NK-92 (cell line): ENCODE results near the gene ADCK1.
"Not testable (repeated sequence)": the region's sequence is repeated elsewhere in the genome, so short reads cannot be mapped to it uniquely, and the experiment has no call there.

ENCODE experiments used
- DNase-seq: peaks from one replicate; lab custom pipeline; 2025; ENCODE audit not compliant: unreplicated experiment; lab: John Stamatoyannopoulos, UW

The ADCK1 gene

DNA sequence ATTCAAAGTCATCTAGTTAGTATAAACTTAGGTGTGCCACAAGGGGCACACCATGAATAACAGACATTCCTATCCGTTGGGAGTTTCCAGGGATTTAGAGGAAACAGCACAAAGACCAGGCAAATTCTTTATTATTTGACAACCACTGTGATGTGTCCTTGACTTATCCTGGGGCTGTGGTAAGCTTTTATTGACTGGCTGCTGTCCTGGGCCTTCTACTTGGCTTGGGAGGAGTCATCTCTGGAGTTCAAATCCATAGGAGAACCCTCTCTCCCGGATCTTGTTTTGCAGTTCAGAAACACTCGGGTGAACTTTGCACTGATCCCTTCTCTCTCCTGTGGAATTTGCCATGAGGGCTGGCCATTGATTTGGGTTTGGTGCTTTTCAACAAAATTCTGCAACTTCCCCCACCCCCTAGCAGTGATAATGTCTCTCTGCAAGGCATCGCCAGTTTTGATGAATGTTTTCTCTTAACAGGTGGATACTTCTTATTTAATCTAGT is 136.3 kb downstream of the ADCK1 start:
- no peak for DNase-seq

GRCh38 chr14:77947372-77947771 is 147.5 kb downstream of the ADCK1 start:
- DNase-seq, result no peak

- no peak for DNase-seq
Measured at GRCh38 chr14:77950371-77951063, 150.6 kb downstream of the ADCK1 start.

DNA sequence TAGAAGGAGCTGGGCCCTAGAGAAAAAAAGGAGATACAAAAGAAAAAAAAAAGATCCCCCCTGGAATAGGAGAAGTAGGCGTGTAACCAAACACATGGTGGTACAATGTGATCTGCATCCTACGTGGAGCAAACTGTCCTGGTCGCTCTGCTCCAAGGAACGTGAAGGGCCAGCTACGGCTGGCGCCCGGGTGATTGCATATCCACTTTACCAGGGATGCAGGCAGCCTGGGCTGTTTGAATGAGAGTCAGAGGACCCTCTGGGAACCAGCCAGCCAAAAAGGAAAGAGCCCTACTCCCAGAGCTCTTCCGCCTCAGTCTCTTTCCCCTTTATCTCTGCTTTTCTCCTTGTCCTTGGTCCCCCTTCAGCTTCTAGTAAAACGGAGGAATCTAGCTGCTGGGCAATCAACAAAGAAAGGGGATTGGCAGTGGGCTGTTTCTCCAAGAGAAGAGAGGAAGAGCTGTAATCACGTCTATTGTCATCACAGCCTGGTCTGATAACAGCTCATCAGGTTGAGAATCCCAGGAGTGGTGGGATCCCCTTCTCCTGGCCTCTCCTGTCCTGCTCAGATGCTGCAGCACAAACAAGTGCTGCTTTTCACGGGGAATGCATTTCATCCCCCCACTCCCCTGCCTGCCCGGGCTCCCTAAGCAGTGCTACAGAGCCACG is 156.0 kb downstream of the ADCK1 start:
- no peak for DNase-seq

DNA sequence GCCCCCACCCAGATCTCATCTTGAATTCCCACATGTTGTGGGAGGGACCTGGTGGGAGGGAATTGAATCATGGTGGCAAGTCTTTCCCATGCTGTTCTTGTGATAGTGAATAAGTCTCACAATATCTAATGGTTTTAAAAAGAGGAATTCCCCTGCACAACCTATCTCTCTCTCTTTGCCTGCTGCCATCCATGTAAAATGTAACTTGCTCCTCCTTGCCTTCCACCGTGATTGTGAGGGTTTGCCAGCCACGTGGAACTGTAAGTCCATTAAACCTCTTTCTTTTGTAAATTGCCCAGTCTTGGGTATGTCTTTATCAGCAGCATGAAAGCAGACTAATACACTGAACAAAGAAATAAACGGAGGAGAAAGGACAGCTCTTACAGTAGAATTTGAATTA is 159.8 kb downstream of the ADCK1 start:
- not testable (repeated sequence) for DNase-seq

GRCh38 chr14:77961847-77962580 is 162.1 kb downstream of the ADCK1 start:
- no peak for DNase-seq

- no peak for DNase-seq
Measured at GRCh38 chr14:77962731-77963520, 163.0 kb downstream of the ADCK1 start.

GRCh38 chr14:77964586-77964985 is 164.7 kb downstream of the ADCK1 start:
- no peak for DNase-seq

DNA sequence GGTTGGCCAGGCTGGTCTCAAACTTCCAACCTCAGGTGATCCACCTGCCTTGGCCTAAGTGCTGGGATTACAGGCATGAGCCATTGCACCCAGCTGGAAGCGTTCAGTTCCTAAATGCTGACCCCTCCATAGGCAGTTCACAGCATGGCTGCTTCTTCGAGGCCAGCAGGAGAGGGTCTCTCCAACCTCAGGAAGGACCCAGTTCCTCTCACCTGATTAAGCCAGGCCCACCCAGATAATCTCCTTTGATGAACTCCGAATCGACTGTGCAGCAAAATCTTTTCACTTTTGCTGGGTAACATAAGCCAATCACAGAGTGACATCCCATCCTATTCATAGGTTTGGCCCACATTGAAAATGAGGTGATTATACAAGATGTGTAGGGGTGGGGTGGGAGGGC is 165.1 kb downstream of the ADCK1 start:
- no peak for DNase-seq

DNA sequence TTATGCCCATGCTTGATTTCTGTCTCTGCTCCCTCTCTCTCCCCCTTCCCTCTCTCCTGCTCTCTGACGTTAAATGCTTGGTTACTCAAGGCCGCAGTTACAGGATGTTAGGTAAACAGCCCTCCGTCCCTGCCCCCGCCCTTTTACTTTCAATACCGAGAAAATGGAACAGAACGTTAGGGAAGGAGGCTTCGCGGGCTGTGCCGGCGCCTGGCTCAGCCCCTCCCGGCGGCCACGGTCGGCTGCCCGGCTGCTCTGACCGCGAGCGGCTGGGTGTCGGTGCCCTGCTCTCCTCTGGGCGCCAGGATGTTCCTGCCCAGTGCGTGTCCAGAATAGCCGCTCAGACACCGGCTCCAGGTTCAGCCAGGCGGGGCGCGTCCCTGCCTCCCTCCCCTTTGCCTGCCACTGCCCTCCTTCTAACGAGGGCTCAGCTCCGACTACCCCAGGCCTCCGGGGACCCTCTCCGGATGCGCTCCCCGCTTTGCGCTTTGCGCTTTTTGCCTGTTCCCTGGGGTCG is 166.1 kb downstream of the ADCK1 start:
- DNase-seq, result no peak

- no peak for DNase-seq
Measured at GRCh38 chr14:77967110-77967509, 167.2 kb downstream of the ADCK1 start.

DNA sequence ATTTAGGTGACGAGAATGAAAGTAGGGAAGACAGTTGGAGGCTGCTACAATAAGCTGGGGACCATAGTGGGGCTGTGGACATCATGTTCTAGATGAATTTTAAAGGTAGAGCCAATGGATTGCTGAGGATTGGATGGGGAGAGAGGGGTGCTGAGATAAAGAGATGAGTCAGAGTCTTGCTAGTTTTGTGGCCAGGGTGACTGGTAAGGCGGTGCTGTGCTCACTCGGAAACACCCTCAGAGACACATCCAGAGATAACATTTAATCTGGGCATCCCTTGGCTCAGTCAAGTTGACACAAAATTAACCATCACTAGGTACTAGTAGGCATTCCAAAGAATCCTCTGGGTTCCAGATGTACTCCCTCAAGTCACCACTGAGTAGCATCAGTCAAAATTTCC is 170.7 kb downstream of the ADCK1 start:
- DNase-seq, result no peak

DNA sequence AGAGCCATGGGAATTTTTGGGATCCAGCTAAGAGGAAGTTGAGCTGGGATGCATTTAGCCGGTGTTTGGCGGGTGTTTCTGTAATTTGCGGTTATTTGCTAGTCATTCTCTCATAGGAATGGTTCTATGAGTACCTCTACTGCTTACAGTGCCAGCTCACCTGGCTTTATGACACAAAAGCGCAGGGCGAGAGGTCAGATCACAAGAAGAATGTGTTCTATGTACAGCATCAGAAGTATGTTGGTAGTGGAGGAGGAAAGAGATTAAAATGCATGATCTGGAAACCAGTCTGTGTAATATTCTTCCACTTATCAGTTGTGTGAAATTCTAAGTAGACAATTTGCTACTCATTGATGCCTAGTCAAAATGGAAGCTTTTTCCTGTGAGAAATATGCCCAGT is 173.3 kb downstream of the ADCK1 start:
- DNase-seq, result no peak

GRCh38 chr14:77976591-77976990 is 176.7 kb downstream of the ADCK1 start:
- no peak for DNase-seq

- no peak for DNase-seq
Measured at GRCh38 chr14:77979171-77979570, 179.3 kb downstream of the ADCK1 start.

GRCh38 chr14:77979666-77980351 is 179.9 kb downstream of the ADCK1 start:
- no peak for DNase-seq

DNA sequence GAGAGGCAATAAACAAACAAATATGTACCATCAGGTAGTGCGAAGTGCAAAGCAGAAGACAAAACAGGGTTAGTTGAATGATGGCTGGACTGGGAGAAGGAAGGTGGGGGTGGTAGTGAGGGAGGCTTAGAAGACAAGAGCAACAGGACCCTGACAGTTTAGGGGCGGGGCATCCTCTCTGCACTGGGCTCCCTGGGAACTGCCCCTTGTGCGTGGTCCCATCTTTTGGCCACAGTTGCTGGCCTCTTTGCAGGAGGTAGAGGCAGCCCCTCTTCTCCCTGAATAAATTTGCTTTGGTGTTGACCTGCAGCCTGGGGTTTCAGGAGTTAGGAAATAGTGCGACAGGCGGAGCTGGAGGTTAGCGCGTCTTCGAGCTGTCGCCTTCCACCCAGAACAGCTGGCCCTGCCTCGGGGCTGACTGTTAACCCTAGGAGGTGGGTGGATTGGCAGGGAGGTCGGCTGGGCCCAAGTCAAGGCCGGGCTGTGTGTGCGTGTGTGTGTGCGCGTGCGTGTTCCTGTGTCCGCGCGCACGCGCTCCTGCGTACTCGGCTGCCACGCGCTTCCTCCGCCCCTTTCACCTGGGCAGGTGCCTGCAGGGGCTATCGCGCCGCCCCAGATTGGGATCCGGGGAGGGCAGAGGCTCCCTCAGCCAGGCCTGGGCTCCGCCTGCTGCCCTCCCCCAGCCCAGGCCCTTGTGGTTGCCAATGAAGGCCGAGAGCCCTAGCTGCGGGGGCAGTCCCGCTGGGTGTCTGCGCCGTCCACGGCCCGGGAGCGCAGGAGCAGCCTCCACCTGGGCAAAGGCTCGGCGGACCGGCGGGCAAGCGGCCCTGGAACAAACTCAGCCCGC is 180.8 kb downstream of the ADCK1 start:
- DNase-seq, result no peak
